ENCODE data around the gene FOXJ1. TPM values are rescaled to one million over a fixed set of nuclear protein-coding genes. Genes with fewer than 3 reads are reported as not detected.

Gene FOXJ1
- total and polyA plus RNA-seq, 2 donors = 0.90 to 1.4 TPM

GRCh38 chr17:76154292-76154691 is 13.2 kb upstream of the FOXJ1 start:
- H3K4me3 ChIP-seq (ENCODE audit: low read depth, low read length) = no peak overlapping the region
- H3K27ac ChIP-seq (ENCODE audit: low read depth) = no peak overlapping the region
- 93% methylated on average over 3 of the region's 3 CpGs for WGBS
- no peak for DNase-seq (ENCODE audit: extremely low spot score)
- H3K36me3 ChIP-seq (ENCODE audit: insufficient read depth) = no peaks in the 10 kb centered on the region
- no peaks in the 10 kb centered on the region for H3K4me1 ChIP-seq (ENCODE audit: insufficient read depth)

GRCh38 chr17:76153640-76154039 is 12.6 kb upstream of the FOXJ1 start:
- WGBS = 47% methylated on average over 5 of the region's 5 CpGs
- DNase-seq (ENCODE audit: extremely low spot score) = no peak
- Histone ChIP-seq H3K27ac (ENCODE audit: low read depth) (no peak overlapping the region), H3K4me1 (ENCODE audit: insufficient read depth) (no peaks in the 10 kb centered on the region), H3K36me3 (ENCODE audit: insufficient read depth) (no peaks in the 10 kb centered on the region), H3K4me3 (ENCODE audit: low read depth, low read length) (no peak overlapping the region)

GRCh38 chr17:76153202-76153601 is 12.2 kb upstream of the FOXJ1 start:
- no peaks in the 10 kb centered on the region for H3K4me1 ChIP-seq (ENCODE audit: insufficient read depth)
- no peak overlapping the region for H3K4me3 ChIP-seq (ENCODE audit: low read depth, low read length)
- H3K36me3 ChIP-seq (ENCODE audit: insufficient read depth) = no peaks in the 10 kb centered on the region
- WGBS = 84% methylated on average over 9 of the region's 9 CpGs
- DNase-seq (ENCODE audit: extremely low spot score) = no peak
- no peak overlapping the region for H3K27ac ChIP-seq (ENCODE audit: low read depth)

- Histone ChIP-seq H3K4me1 (ENCODE audit: insufficient read depth) (no peaks in the 10 kb centered on the region), H3K4me3 (ENCODE audit: low read depth, low read length) (no peak overlapping the region), H3K27ac (ENCODE audit: low read depth) (no peak overlapping the region), H3K36me3 (ENCODE audit: insufficient read depth) (no peaks in the 10 kb centered on the region)
- DNase-seq (ENCODE audit: extremely low spot score) = no peak
- 88% methylated on average over 7 of the region's 7 CpGs for WGBS
Observed at GRCh38 chr17:76152591-76152990, 11.5 kb upstream of the FOXJ1 start.

- WGBS = 92% methylated on average over 8 of the region's 8 CpGs
Observed at GRCh38 chr17:76151896-76152454, 10.9 kb upstream of the FOXJ1 start.

GRCh38 chr17:76150712-76151622 is 9.9 kb upstream of the FOXJ1 start:
- WGBS = 83% methylated on average over 23 of the region's 23 CpGs

More at GRCh38 chr17:76151896-76152454, 10.9 kb upstream of the FOXJ1 start:
- DNase-seq (ENCODE audit: extremely low spot score) = no peak
- Histone ChIP-seq H3K36me3 (ENCODE audit: insufficient read depth) (no peaks in the 10 kb centered on the region), H3K27ac (ENCODE audit: low read depth) (no peak overlapping the region), H3K4me3 (ENCODE audit: low read depth, low read length) (no peak overlapping the region), H3K4me1 (ENCODE audit: insufficient read depth) (no peaks in the 10 kb centered on the region)

GRCh38 chr17:76149214-76149613 is 8.2 kb upstream of the FOXJ1 start:
- H3K27ac ChIP-seq (ENCODE audit: low read depth) = no peak overlapping the region
- 92% methylated on average over 10 of the region's 10 CpGs for WGBS
- no peak for DNase-seq (ENCODE audit: extremely low spot score)
- no peaks in the 10 kb centered on the region for H3K36me3 ChIP-seq (ENCODE audit: insufficient read depth)
- H3K4me3 ChIP-seq (ENCODE audit: low read depth, low read length) = no peak overlapping the region
- H3K4me1 ChIP-seq (ENCODE audit: insufficient read depth) = no peaks in the 10 kb centered on the region

More at GRCh38 chr17:76150712-76151622, 9.9 kb upstream of the FOXJ1 start:
- Histone ChIP-seq H3K4me3 (ENCODE audit: low read depth, low read length) (no peak overlapping the region), H3K27ac (ENCODE audit: low read depth) (no peak overlapping the region), H3K36me3 (ENCODE audit: insufficient read depth) (no peaks in the 10 kb centered on the region), H3K4me1 (ENCODE audit: insufficient read depth) (no peaks in the 10 kb centered on the region)
- DNase-seq (ENCODE audit: extremely low spot score) = no peak

- 96% methylated on average over 1 of the region's 1 CpG for WGBS
- Histone ChIP-seq H3K36me3 (ENCODE audit: insufficient read depth) (no peaks in the 10 kb centered on the region), H3K4me1 (ENCODE audit: insufficient read depth) (no peaks in the 10 kb centered on the region), H3K4me3 (ENCODE audit: low read depth, low read length) (no peak overlapping the region), H3K27ac (ENCODE audit: low read depth) (no peak overlapping the region)
- no peak for DNase-seq (ENCODE audit: extremely low spot score)
Observed at GRCh38 chr17:76148015-76148326, 6.9 kb upstream of the FOXJ1 start.

- H3K27ac ChIP-seq (ENCODE audit: low read depth) = no peak overlapping the region
- no peaks in the 10 kb centered on the region for H3K4me1 ChIP-seq (ENCODE audit: insufficient read depth)
- no peak overlapping the region for H3K4me3 ChIP-seq (ENCODE audit: low read depth, low read length)
- WGBS = 78% methylated on average over 13 of the region's 13 CpGs
- DNase-seq (ENCODE audit: extremely low spot score) = no peak
- no peaks in the 10 kb centered on the region for H3K36me3 ChIP-seq (ENCODE audit: insufficient read depth)
Observed at GRCh38 chr17:76147211-76148014, 6.4 kb upstream of the FOXJ1 start.

GRCh38 chr17:76146053-76146851 is 5.2 kb upstream of the FOXJ1 start:
- WGBS = 91% methylated on average over 22 of the region's 22 CpGs
- no peak overlapping the region for H3K4me3 ChIP-seq (ENCODE audit: low read depth, low read length)
- no peak for DNase-seq (ENCODE audit: extremely low spot score)
- H3K4me1 ChIP-seq (ENCODE audit: insufficient read depth) = no peaks in the 10 kb centered on the region
- H3K27ac ChIP-seq (ENCODE audit: low read depth) = no peak overlapping the region
- H3K36me3 ChIP-seq (ENCODE audit: insufficient read depth) = no peaks in the 10 kb centered on the region

GRCh38 chr17:76145231-76146052 is 4.4 kb upstream of the FOXJ1 start:
- H3K4me3 ChIP-seq (ENCODE audit: low read depth, low read length) = no peak overlapping the region
- DNase-seq (ENCODE audit: extremely low spot score) = no peak
- 71% methylated on average over 25 of the region's 25 CpGs for WGBS
- no peak overlapping the region for H3K27ac ChIP-seq (ENCODE audit: low read depth)
- no peaks in the 10 kb centered on the region for H3K4me1 ChIP-seq (ENCODE audit: insufficient read depth)
- H3K36me3 ChIP-seq (ENCODE audit: insufficient read depth) = no peaks in the 10 kb centered on the region

- no peak overlapping the region for H3K4me3 ChIP-seq (ENCODE audit: low read depth, low read length)
- no peak overlapping the region for H3K27ac ChIP-seq (ENCODE audit: low read depth)
- H3K4me1 ChIP-seq (ENCODE audit: insufficient read depth) = no peaks in the 10 kb centered on the region
- no peak for DNase-seq (ENCODE audit: extremely low spot score)
- H3K36me3 ChIP-seq (ENCODE audit: insufficient read depth) = no peaks in the 10 kb centered on the region
- WGBS = 96% methylated on average over 6 of the region's 6 CpGs
Observed at GRCh38 chr17:76142585-76143041, 1.6 kb upstream of the FOXJ1 start.

Measured in urinary bladder (tissue), 4 donors.